Posterior cingulate gyrus (tissue), 11 donors: Measurements from ENCODE around the gene CALU.

Experiments
- DNase-seq, 10 donors: peaks; one replicate each; pipeline versions ENCODE4 v3.0.0 to v3.0.0-alpha.2; 2020 to 2021; ENCODE audit warnings: mixed read lengths in 3 of 10
- intact Hi-C: fragments of 100-400 bp; cut with DNase I; formaldehyde crosslinking; loops from one replicate; pipeline ENCODE4 v1.15.1; 2023

The CALU gene

GRCh38 chr7:128744366-128744905, 5.3 kb downstream of the CALU start:
- no peak for DNase-seq
- intact Hi-C loops, result no loop called here

GRCh38 chr7:128745706-128746105, 6.5 kb downstream of the CALU start:
- intact Hi-C loops, result no loop called here
- DNase-seq, result no peak

- intact Hi-C loops, result no loop called here
- no peak for DNase-seq
Measured at GRCh38 chr7:128747327-128748079, 8.3 kb downstream of the CALU start.

- intact Hi-C loops, result no loop called here
- DNase-seq, result no peak
Measured at GRCh38 chr7:128752251-128752650, 13.1 kb downstream of the CALU start.

- intact Hi-C loops, result no loop called here
- no peak for DNase-seq
Measured at GRCh38 chr7:128755075-128755818, 16.1 kb downstream of the CALU start.

GRCh38 chr7:128755819-128756476, 16.8 kb downstream of the CALU start:
- intact Hi-C loops, result no loop called here
- no peak for DNase-seq

- intact Hi-C loops, result no loop called here
- no peak for DNase-seq
Measured at GRCh38 chr7:128757203-128757602, 18.0 kb downstream of the CALU start.

- intact Hi-C loops, result no loop called here
- no peak for DNase-seq
Measured at GRCh38 chr7:128758553-128758952, 19.4 kb downstream of the CALU start.

- intact Hi-C loops, result no loop called here
Measured at GRCh38 chr7:128759242-128759641, 20.1 kb downstream of the CALU start.

GRCh38 chr7:128763541-128763940, 24.4 kb downstream of the CALU start:
- intact Hi-C loops, result no loop called here
- DNase-seq, result no peak

More at GRCh38 chr7:128759242-128759641, 20.1 kb downstream of the CALU start:
- DNase-seq, result no peak

- intact Hi-C loops, result no loop called here
Measured at GRCh38 chr7:128767475-128768110, 28.4 kb downstream of the CALU start.

GRCh38 chr7:128770233-128770632, 31.1 kb downstream of the CALU start:
- intact Hi-C loops, result no loop called here
- no peak for DNase-seq

More at GRCh38 chr7:128767475-128768110, 28.4 kb downstream of the CALU start:
- no peak for DNase-seq

- intact Hi-C loops, result no loop called here
- no peak for DNase-seq
Measured at GRCh38 chr7:128773604-128774003, 34.4 kb downstream of the CALU start.

GRCh38 chr7:128774029-128774689, 35.0 kb downstream of the CALU start:
- intact Hi-C loops, result no loop called here

GRCh38 chr7:128774921-128775320, 35.8 kb downstream of the CALU start:
- no peak for DNase-seq
- intact Hi-C loops, result no loop called here

More at GRCh38 chr7:128774029-128774689, 35.0 kb downstream of the CALU start:
- DNase-seq, result no peak

- no peak for DNase-seq
- intact Hi-C loops, result no loop called here
Measured at GRCh38 chr7:128775744-128776474, 36.8 kb downstream of the CALU start, which contains the start of gene OPN1SW. Gene OPN1SW, minus strand, starts transcription at chr7:128775794. Its CDS starts 13 bp downstream, at chr7:128775781.

GRCh38 chr7:128777156-128778123, 38.3 kb downstream of the CALU start:
- intact Hi-C loops, result no loop called here
- DNase-seq, result no peak

- no peak for DNase-seq
- intact Hi-C loops, result no loop called here
Measured at GRCh38 chr7:128778946-128779345, 39.8 kb downstream of the CALU start.
